Measurements from ENCODE around the gene AIFM1. TPM values are rescaled to one million over a fixed set of nuclear protein-coding genes. Genes with fewer than 3 reads are reported as not detected.
A peak's percentile ranks its signal among the peaks of the same experiment; 100 is the strongest.

The AIFM1 gene
- total and polyA plus RNA-seq, 2 experiments from 2014 or later, result 29.6 to 47.3 TPM

- H3K27me3 Mint-ChIP-seq (ENCODE audit: insufficient read depth, low read depth, poor library complexity), result peaks cover 8% of the 10 kb centered on the region
- Histone ChIP-seq H3K36me3 (ENCODE audit: insufficient read depth) (no peaks in the 10 kb centered on the region), H3K79me2 (replicated peaks; ENCODE audit: insufficient read depth) (no peaks in the 10 kb centered on the region), H4K20me1 (replicated peaks; ENCODE audit: insufficient read depth) (no peaks in the 10 kb centered on the region), H3F3A (replicated peaks; ENCODE audit: low read depth) (no peaks in the 10 kb centered on the region), H3K9me2 (ENCODE audit: insufficient read depth) (no peaks in the 10 kb centered on the region), H3K4me1 (ENCODE audit: insufficient read depth) (peaks cover 3% of the 10 kb centered on the region; the same call in 1 of the 2 replicates), H3K4me3 (no peak overlapping the region), H3K27ac (ENCODE audit: low read depth) (no peak overlapping the region), H3K27me3 (ENCODE audit: insufficient read depth) (no peaks in the 10 kb centered on the region), H2AFZ (no peak overlapping the region), H3K4me2 (no peak overlapping the region)
- H3K27ac Mint-ChIP-seq, result no peak overlapping the region
- TF ChIP-seq JUNB (IDR thresholded peaks at IDR 0.05; ENCODE audit: unreplicated experiment), result no peak
- TF ChIP-seq CTCF (conservative IDR thresholded peaks at IDR 0.05; ENCODE audit: low read depth in 2 of 2), result no peak
- TF ChIP-seq NANOG (IDR thresholded peaks at IDR 0.05; ENCODE audit: borderline replicate concordance), result no peak
- no peak for TF ChIP-seq ZNF331 (CRISPR knock-in tag; IDR thresholded peaks at IDR 0.05; ENCODE audit: low read depth)
- H3K9me3 Mint-ChIP-seq, result no peaks in the 10 kb centered on the region
- ATAC-seq (no peak), DNase-seq (ENCODE audit: low spot score) (no peak)
- no peaks in the 10 kb centered on the region for H3K36me3 Mint-ChIP-seq (ENCODE audit: low read depth)
- no peak overlapping the region for H3K4me3 Mint-ChIP-seq
- peaks cover 24% of the 10 kb centered on the region for H3K4me1 Mint-ChIP-seq
Observed at GRCh38 chrX:130080791-130081367, 84.8 kb downstream of the AIFM1 start.

- peak; percentile 52 for ATAC-seq
- peaks cover 8% of the 10 kb centered on the region for H3K27me3 Mint-ChIP-seq (ENCODE audit: insufficient read depth, low read depth, poor library complexity)
- H3K27me3 ChIP-seq (ENCODE audit: insufficient read depth), result no peaks in the 10 kb centered on the region
- no peak overlapping the region for H3K4me3 Mint-ChIP-seq
- no peaks in the 10 kb centered on the region for H3F3A ChIP-seq (replicated peaks; ENCODE audit: low read depth)
- no peak overlapping the region for H3K27ac Mint-ChIP-seq
- no peaks in the 10 kb centered on the region for H4K20me1 ChIP-seq (replicated peaks; ENCODE audit: insufficient read depth)
- H2AFZ ChIP-seq, result no peak overlapping the region
- peaks cover 3% of the 10 kb centered on the region; the same call in 1 of the 2 replicates for H3K4me1 ChIP-seq (ENCODE audit: insufficient read depth)
- H3K79me2 ChIP-seq (replicated peaks; ENCODE audit: insufficient read depth), result no peaks in the 10 kb centered on the region
- no peak overlapping the region for H3K27ac ChIP-seq (ENCODE audit: low read depth)
- no peaks in the 10 kb centered on the region for H3K36me3 ChIP-seq (ENCODE audit: insufficient read depth)
- H3K4me1 Mint-ChIP-seq, result peaks cover 20% of the 10 kb centered on the region
- no peak overlapping the region for H3K4me2 ChIP-seq
- H3K4me3 ChIP-seq, result no peak overlapping the region
- H3K9me2 ChIP-seq (ENCODE audit: insufficient read depth), result no peaks in the 10 kb centered on the region
- DNase-seq (ENCODE audit: low spot score), result peak; percentile 74
- no peaks in the 10 kb centered on the region for H3K9me3 Mint-ChIP-seq
- H3K36me3 Mint-ChIP-seq (ENCODE audit: low read depth), result no peaks in the 10 kb centered on the region
- TF ChIP-seq CTCF (conservative IDR thresholded peaks at IDR 0.05; ENCODE audit: low read depth in 2 of 2) (peak; percentile 68 to 85), REST (IDR thresholded peaks at IDR 0.05; ENCODE audit: unreplicated experiment) (no peak), CREB1 (CRISPR knock-in tag; IDR thresholded peaks at IDR 0.05; ENCODE audit: low read depth) (no peak)
Observed at GRCh38 chrX:130079824-130080406, 85.7 kb downstream of the AIFM1 start.

All from GM23338 (cell line).